Measurements from ENCODE around the gene UCK1. TPM values are rescaled to one million over a fixed set of nuclear protein-coding genes. Genes with fewer than 3 reads are reported as not detected.
A peak's percentile ranks its signal among the peaks of the same experiment; 100 is the strongest.

The UCK1 gene
- polyA plus RNA-seq, 3 donors, result 15.9 to 19.9 (median 16.3) TPM

DNA sequence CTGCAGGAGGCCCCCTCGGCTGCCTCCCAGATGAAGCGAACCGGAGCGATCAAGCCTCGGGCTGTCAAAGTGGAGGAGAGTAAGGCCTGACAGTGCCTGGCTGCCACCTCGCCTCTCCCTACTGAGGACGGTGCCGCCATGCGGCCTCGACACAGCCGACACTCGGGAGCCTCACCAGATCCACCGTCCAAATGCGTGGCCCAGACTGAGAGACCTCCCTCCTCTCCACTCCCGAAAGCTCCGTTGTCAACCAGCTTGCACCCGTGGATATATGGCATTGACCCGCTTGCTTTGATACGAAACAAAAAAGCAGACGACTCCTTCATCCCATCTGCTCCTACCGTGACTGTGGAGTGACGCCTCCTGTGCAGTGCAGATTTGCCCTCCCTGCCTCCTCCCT, 35.3 kb downstream of the UCK1 start:
- H3K27ac ChIP-seq (ENCODE audit: low read depth in 1 of 2, low read length in 2 of 2), result no peak overlapping the region
- no peaks in the 10 kb centered on the region for H3K4me1 ChIP-seq (ENCODE audit: control insufficient read depth in 1 of 2, insufficient read depth in 2 of 2, low read length in 2 of 2)
- 96% methylated on average over 22 of the region's 22 CpGs for WGBS (ENCODE audit: insufficient coverage)
- peaks cover 0 to 2% (median 0%) of the 10 kb centered on the region in 7 donors for H3K9me3 Mint-ChIP-seq
- peaks cover 76 to 90% of the 10 kb centered on the region in 2 donors for H3K36me3 ChIP-seq (replicated peaks in 1 of 2; ENCODE audit: control insufficient read depth in 1 of 2, insufficient read depth in 2 of 2, low read length in 2 of 2)
- H4K20me1 ChIP-seq (ENCODE audit: insufficient read depth, low read length), result peaks cover 60% of the 10 kb centered on the region
- no peaks in the 10 kb centered on the region for H3K9me3 ChIP-seq (replicated peaks in 1 of 2; ENCODE audit: control insufficient read depth in 1 of 2, insufficient read depth in 1 of 2, low read length in 2 of 2)
- no peak overlapping the region for H3K4me2 ChIP-seq (replicated peaks; ENCODE audit: extremely low read depth, low read length, poor library complexity, severe bottlenecking)
- TF ChIP-seq, protein P1, sequence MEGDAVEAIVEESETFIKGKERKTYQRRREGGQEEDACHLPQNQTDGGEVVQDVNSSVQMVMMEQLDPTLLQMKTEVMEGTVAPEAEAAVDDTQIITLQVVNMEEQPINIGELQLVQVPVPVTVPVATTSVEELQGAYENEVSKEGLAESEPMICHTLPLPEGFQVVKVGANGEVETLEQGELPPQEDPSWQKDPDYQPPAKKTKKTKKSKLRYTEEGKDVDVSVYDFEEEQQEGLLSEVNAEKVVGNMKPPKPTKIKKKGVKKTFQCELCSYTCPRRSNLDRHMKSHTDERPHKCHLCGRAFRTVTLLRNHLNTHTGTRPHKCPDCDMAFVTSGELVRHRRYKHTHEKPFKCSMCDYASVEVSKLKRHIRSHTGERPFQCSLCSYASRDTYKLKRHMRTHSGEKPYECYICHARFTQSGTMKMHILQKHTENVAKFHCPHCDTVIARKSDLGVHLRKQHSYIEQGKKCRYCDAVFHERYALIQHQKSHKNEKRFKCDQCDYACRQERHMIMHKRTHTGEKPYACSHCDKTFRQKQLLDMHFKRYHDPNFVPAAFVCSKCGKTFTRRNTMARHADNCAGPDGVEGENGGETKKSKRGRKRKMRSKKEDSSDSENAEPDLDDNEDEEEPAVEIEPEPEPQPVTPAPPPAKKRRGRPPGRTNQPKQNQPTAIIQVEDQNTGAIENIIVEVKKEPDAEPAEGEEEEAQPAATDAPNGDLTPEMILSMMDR (IDR thresholded peaks at IDR 0.05), result no peak
- H3K9ac ChIP-seq (ENCODE audit: insufficient read depth, low read length, poor library complexity, severe bottlenecking), result no peak overlapping the region
- DNase-seq, result no peak
- intact Hi-C loops (cut with micrococcal nuclease), result no loop called here
- peaks cover 70 to 84% of the 10 kb centered on the region in 2 donors for H3K36me3 Mint-ChIP-seq
- peak overlapping the region in 1 of 7 donors; percentile 27 for H3K27ac Mint-ChIP-seq
- no peak overlapping the region for H3K4me3 Mint-ChIP-seq
- no peaks in the 10 kb centered on the region for H3K79me2 ChIP-seq (ENCODE audit: insufficient read depth, low read length)
- H2AFZ ChIP-seq (ENCODE audit: insufficient read depth, low read depth, low read length, poor library complexity, severe bottlenecking), result no peak overlapping the region
- H3K27me3 Mint-ChIP-seq (ENCODE audit: low read depth in 3 of 3), result peaks cover 0 to 2% (median 1%) of the 10 kb centered on the region in 3 donors
- H3K4me1 Mint-ChIP-seq, result no peaks in the 10 kb centered on the region
- H3K27me3 ChIP-seq (ENCODE audit: control insufficient read depth in 2 of 2, insufficient read depth in 2 of 2, low read length in 2 of 2), result no peaks in the 10 kb centered on the region
- H3K4me3 ChIP-seq (replicated peaks in 1 of 3; ENCODE audit: low read depth in 2 of 3, low read length in 3 of 3), result no peak overlapping the region

GRCh38 chr9:131494296-131494870, 36.7 kb downstream of the UCK1 start:
- Histone ChIP-seq H3K4me3 (replicated peaks in 1 of 3; ENCODE audit: low read depth in 2 of 3, low read length in 3 of 3) (no peak overlapping the region), H3K79me2 (ENCODE audit: insufficient read depth, low read length) (no peaks in the 10 kb centered on the region), H3K27me3 (ENCODE audit: control insufficient read depth in 2 of 2, insufficient read depth in 2 of 2, low read length in 2 of 2) (no peaks in the 10 kb centered on the region), H3K27ac (ENCODE audit: low read depth in 1 of 2, low read length in 2 of 2) (no peak overlapping the region), H3K4me1 (ENCODE audit: control insufficient read depth in 1 of 2, insufficient read depth in 2 of 2, low read length in 2 of 2) (no peaks in the 10 kb centered on the region), H2AFZ (ENCODE audit: insufficient read depth, low read depth, low read length, poor library complexity, severe bottlenecking) (no peak overlapping the region), H3K9me3 (replicated peaks in 1 of 2; ENCODE audit: control insufficient read depth in 1 of 2, insufficient read depth in 1 of 2, low read length in 2 of 2) (no peaks in the 10 kb centered on the region), H3K4me2 (replicated peaks; ENCODE audit: extremely low read depth, low read length, poor library complexity, severe bottlenecking) (no peak overlapping the region), H3K36me3 (replicated peaks in 1 of 2; ENCODE audit: control insufficient read depth in 1 of 2, insufficient read depth in 2 of 2, low read length in 2 of 2) (peaks cover 88 to 100% of the 10 kb centered on the region in 2 donors), H4K20me1 (ENCODE audit: insufficient read depth, low read length) (peaks cover 55% of the 10 kb centered on the region), H3K9ac (ENCODE audit: insufficient read depth, low read length, poor library complexity, severe bottlenecking) (no peak overlapping the region)
- H3K27me3 Mint-ChIP-seq (ENCODE audit: low read depth in 3 of 3), result peaks cover 0 to 3% (median 1%) of the 10 kb centered on the region in 3 donors
- TF ChIP-seq, protein P1 (IDR thresholded peaks at IDR 0.05), result no peak
- no peak overlapping the region for H3K27ac Mint-ChIP-seq
- H3K36me3 Mint-ChIP-seq, result peaks cover 82 to 94% of the 10 kb centered on the region in 2 donors
- DNase-seq, result no peak
- peaks cover 0 to 2% (median 0%) of the 10 kb centered on the region in 7 donors for H3K9me3 Mint-ChIP-seq
- no peaks in the 10 kb centered on the region for H3K4me1 Mint-ChIP-seq
- intact Hi-C loops (cut with micrococcal nuclease), result no loop called here
- no peak overlapping the region for H3K4me3 Mint-ChIP-seq
- 97% methylated on average over 19 of the region's 22 CpGs for WGBS (ENCODE audit: insufficient coverage)

Measured in CD14-positive monocyte (primary cell).